GM12872 (cell line): ENCODE data around the gene MYO5B.

Source experiments
- TF ChIP-seq, protein P1 (sequence below): IDR thresholded peaks from 3 replicates; pipeline ENCODE4 v1.5.1; 2011; ENCODE audit warnings: low read depth, mild to moderate bottlenecking, low read length, moderate library complexity; ENCODE audit not compliant: insufficient read depth

Gene MYO5B

GRCh38 chr18:49813319-49814146 is 381.4 kb downstream of the MYO5B start, which contains the start of gene ACAA2:
ACAA2 (minus strand) TSS chr18:49813533; CDS start chr18:49813484, 49 bp downstream.
- TF ChIP-seq, protein P1, sequence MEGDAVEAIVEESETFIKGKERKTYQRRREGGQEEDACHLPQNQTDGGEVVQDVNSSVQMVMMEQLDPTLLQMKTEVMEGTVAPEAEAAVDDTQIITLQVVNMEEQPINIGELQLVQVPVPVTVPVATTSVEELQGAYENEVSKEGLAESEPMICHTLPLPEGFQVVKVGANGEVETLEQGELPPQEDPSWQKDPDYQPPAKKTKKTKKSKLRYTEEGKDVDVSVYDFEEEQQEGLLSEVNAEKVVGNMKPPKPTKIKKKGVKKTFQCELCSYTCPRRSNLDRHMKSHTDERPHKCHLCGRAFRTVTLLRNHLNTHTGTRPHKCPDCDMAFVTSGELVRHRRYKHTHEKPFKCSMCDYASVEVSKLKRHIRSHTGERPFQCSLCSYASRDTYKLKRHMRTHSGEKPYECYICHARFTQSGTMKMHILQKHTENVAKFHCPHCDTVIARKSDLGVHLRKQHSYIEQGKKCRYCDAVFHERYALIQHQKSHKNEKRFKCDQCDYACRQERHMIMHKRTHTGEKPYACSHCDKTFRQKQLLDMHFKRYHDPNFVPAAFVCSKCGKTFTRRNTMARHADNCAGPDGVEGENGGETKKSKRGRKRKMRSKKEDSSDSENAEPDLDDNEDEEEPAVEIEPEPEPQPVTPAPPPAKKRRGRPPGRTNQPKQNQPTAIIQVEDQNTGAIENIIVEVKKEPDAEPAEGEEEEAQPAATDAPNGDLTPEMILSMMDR: no peak

DNA sequence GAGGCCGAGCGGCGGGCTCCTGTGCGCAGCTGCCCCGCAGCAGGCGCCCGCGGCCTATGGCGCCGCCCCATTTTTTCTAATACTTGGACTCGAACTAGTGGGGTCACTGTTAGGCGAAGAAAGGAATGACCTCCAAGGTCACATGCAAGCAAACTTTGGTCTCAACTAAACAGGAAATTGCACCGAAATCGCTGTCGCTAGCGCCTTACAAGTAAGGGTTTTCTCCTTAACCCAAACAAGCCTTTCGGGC is 382.0 kb downstream of the MYO5B start:
- TF ChIP-seq, protein P1: no peak

DNA sequence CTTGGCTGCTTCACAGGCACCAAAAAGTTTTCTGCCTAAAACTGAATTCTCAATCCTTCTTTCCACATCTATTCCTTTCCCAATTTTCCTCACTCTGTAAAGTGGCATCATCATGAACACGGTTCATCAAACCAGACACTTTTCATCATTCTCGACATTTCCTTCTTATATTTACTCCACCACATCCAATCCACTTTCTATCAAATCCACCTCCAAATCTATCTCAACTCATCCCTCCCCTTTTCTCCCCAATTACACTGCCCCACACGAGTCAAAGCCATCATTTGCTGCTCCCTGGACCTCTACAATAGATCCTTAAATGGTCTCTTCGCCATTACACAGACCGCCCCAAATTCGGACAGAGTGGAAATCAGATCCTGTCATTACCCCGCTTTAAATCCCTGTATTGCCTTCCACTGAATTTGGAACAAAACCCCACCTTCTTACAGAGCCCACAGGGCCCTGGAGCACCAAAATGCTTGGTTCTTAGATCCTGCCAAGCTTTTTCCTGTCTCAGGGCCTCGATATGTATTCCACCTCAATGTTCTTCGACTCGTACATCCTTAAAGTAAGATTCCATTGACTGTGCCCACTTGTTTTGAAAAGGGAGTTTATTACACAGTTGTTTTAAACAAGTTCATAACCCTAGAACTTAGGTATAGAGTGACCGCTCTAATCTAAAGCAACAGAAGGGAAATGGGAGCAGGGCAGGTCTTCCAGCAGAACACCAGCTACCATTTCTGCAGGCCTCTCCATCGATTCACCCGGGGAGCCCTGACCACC is 382.5 kb downstream of the MYO5B start:
- TF ChIP-seq, protein P1: no peak

- TF ChIP-seq, protein P1: no peak
These were observed 383.6 kb downstream of the MYO5B start for GRCh38 chr18:49811151-49811938.

DNA sequence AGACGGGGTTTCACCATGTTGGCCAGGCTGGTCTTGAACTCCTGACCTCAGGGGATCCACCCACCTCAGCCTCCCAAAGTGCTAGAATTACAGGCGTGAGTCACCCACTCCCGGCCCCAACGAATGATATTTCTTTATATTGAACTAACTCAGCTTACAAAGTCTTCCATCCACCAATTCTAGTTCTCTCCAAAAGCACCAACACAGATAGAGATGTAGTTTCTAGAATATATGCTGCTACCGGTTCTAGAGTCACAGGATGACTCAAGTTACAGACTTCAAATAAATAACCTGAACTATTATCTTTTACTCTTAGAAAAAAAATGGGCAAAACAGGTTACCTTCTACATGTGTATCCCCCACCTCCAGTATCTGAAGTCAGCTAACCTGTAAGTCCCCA is 390.9 kb downstream of the MYO5B start:
- TF ChIP-seq, protein P1: no peak

GRCh38 chr18:49802623-49803022 is 392.3 kb downstream of the MYO5B start:
- TF ChIP-seq, protein P1: no peak

GRCh38 chr18:49798001-49798400 is 396.9 kb downstream of the MYO5B start:
- TF ChIP-seq, protein P1: no peak
